HEK293 (cell line): ENCODE results near the gene TXNIP.

ENCODE experiments used
- CTCF ChIA-PET: fragments of 350-600 bp; formaldehyde crosslinking; extraction: SDS; loops from one replicate; lab custom pipeline; 2021; ENCODE audit warnings: antibody characterized with exemption; lab: Yijun Ruan, JAX
- POLR2A ChIA-PET: fragments of 300-600 bp; formaldehyde crosslinking; extraction: SDS; loops from one replicate; lab custom pipeline; 2020; ENCODE audit warnings: antibody characterized with exemption, inconsistent platforms; lab: Yijun Ruan, JAX
- H3K27ac ChIP-seq: fragments of 200-500 bp; sonication (Bioruptor generic); 2 replicates; pipeline ENCODE4 v1.5.1; 2014; ENCODE audit warnings: low read depth, low read length, control low read depth, inconsistent platforms; ENCODE audit errors: extremely low read depth
- H3K36me3 ChIP-seq, 2 experiments: fragments of 200-500 bp in 1 of 2; sonication (Bioruptor generic) in 1 of 2; 1 replicate in 1 of 2; 2 replicates in 1 of 2; pipeline ENCODE4 v1.5.1; 2014 to 2017; ENCODE audit warnings: inconsistent platforms in 2 of 2, low read length in 2 of 2; ENCODE audit not compliant: control insufficient read depth in 2 of 2, insufficient read depth in 1 of 2
- H3K4me1 ChIP-seq: fragments of 200-500 bp; sonication (Bioruptor generic); 2 replicates; pipeline ENCODE4 v1.5.1; 2014; ENCODE audit warnings: mild to moderate bottlenecking, low read length, inconsistent platforms; ENCODE audit not compliant: control insufficient read depth, insufficient read depth
- H3K4me3 ChIP-seq: 2 replicates; pipeline ENCODE4 v1.5.1; 2011; ENCODE audit warnings: low read depth, mild to moderate bottlenecking, control low read depth, low read length, moderate library complexity
- H3K9me3 ChIP-seq: fragments of 200-500 bp; sonication (Bioruptor generic); 2 replicates; pipeline ENCODE4 v1.5.1; 2014; ENCODE audit warnings: low read depth, low read length, inconsistent platforms; ENCODE audit not compliant: control insufficient read depth, insufficient read depth
- EGR2 ChIP-seq: fragments of 450-650 bp; formaldehyde crosslinking; IDR thresholded peaks from 2 replicates; pipeline ENCODE4 v1.5.1; 2016; ENCODE audit warnings: low read depth, missing biosample characterization, missing genetic modification characterization
- IKZF3 ChIP-seq: fragments of 450-650 bp; IDR thresholded peaks from 2 replicates; pipeline ENCODE4 v1.5.0; 2018; ENCODE audit warnings: missing biosample characterization, mild to moderate bottlenecking, missing genetic modification characterization, moderate library complexity
- INSM2 ChIP-seq: fragments of 450-650 bp; formaldehyde crosslinking; IDR thresholded peaks from 2 replicates; pipeline ENCODE4 v1.5.1; 2016; ENCODE audit warnings: missing biosample characterization, missing genetic modification characterization
- KLF1 ChIP-seq: fragments of 450-650 bp; formaldehyde crosslinking; IDR thresholded peaks from 2 replicates; pipeline ENCODE4 v1.5.1; 2016; ENCODE audit warnings: missing biosample characterization, missing genetic modification characterization
- MZF1 ChIP-seq: fragments of 450-650 bp; formaldehyde crosslinking; IDR thresholded peaks from 2 replicates; pipeline ENCODE4 v1.5.1; 2017; ENCODE audit warnings: missing biosample characterization, missing genetic modification characterization, borderline replicate concordance
- PRDM10 ChIP-seq: fragments of 450-650 bp; formaldehyde crosslinking; IDR thresholded peaks from 2 replicates; pipeline ENCODE4 v1.5.1; 2016; ENCODE audit warnings: missing biosample characterization, missing genetic modification characterization
- ZBTB6 ChIP-seq: fragments of 450-650 bp; formaldehyde crosslinking; IDR thresholded peaks from 2 replicates; pipeline ENCODE4 v1.5.1; 2017; ENCODE audit warnings: missing biosample characterization, missing genetic modification characterization
- ZEB2 ChIP-seq: fragments of 450-650 bp; formaldehyde crosslinking; IDR thresholded peaks from 2 replicates; pipeline ENCODE4 v1.5.1; 2016; ENCODE audit warnings: missing biosample characterization, missing genetic modification characterization
- ZNF335 ChIP-seq: fragments of 450-650 bp; formaldehyde crosslinking; conservative IDR thresholded peaks from 2 replicates; pipeline ENCODE4 v1.5.1; 2016; ENCODE audit warnings: missing biosample characterization, missing genetic modification characterization
- ZNF366 ChIP-seq: fragments of 450-650 bp; formaldehyde crosslinking; conservative IDR thresholded peaks from 2 replicates; pipeline ENCODE4 v1.5.1; 2016; ENCODE audit warnings: missing biosample characterization, missing genetic modification characterization
- ZNF449 ChIP-seq: fragments of 450-650 bp; formaldehyde crosslinking; IDR thresholded peaks from 2 replicates; pipeline ENCODE4 v1.5.1; 2017; ENCODE audit warnings: missing biosample characterization, mild to moderate bottlenecking, missing genetic modification characterization, moderate library complexity
- ZNF513 ChIP-seq: fragments of 450-650 bp; IDR thresholded peaks from 2 replicates; pipeline ENCODE4 v1.5.1; 2018; ENCODE audit warnings: missing biosample characterization, missing genetic modification characterization
- ZNF600 ChIP-seq: fragments of 450-650 bp; formaldehyde crosslinking; IDR thresholded peaks from 2 replicates; pipeline ENCODE4 v1.5.1; 2016; ENCODE audit warnings: missing biosample characterization, missing genetic modification characterization
- ZNF639 ChIP-seq: fragments of 450-650 bp; formaldehyde crosslinking; IDR thresholded peaks from 2 replicates; pipeline ENCODE4 v1.5.1; 2016; ENCODE audit warnings: missing biosample characterization, missing genetic modification characterization
- ZNF654 ChIP-seq: fragments of 450-650 bp; formaldehyde crosslinking; IDR thresholded peaks from 2 replicates; pipeline ENCODE4 v1.5.1; 2016; ENCODE audit warnings: low read depth, missing biosample characterization, missing genetic modification characterization
- ZNF660 ChIP-seq: fragments of 450-650 bp; IDR thresholded peaks from 2 replicates; pipeline ENCODE4 v1.5.1; 2018; ENCODE audit warnings: missing biosample characterization, mild to moderate bottlenecking, missing genetic modification characterization
- ZNF692 ChIP-seq: fragments of 450-650 bp; formaldehyde crosslinking; IDR thresholded peaks from 2 replicates; pipeline ENCODE4 v1.5.1; 2016; ENCODE audit warnings: missing biosample characterization, missing genetic modification characterization

The TXNIP gene

GRCh38 chr1:145979746-145980456, 16.5 kb downstream of the TXNIP start:
- no peak overlapping the region for H3K4me3 ChIP-seq
- ChIA-PET CTCF (interaction anchor here (0.6 to 6.8 kb wide), 13 partner anchors 11 to 135 kb away, joined by 3 to 227 read pairs (median 5); partner anchors contain the start of genes ANKRD34A, LIX1L, NUDT17 and POLR3GL), POLR2A (interaction anchor here (0.9 to 3.7 kb wide), 13 partner anchors 8 to 121 kb away, joined by 3 to 30 read pairs (median 5); partner anchors contain the start of genes ANKRD34A, LIX1L, PEX11B and PIAS3)
- TF ChIP-seq ZNF449 (tag by site-specific recombination) (no peak), ZNF335 (tag by site-specific recombination) (peak; percentile 38; the same call in 1 of the 2 replicates), ZEB2 (0 out of 2 replicates have a peak, but pooled peaks have one; percentile 14), ZNF639 (tag by site-specific recombination) (no peak)
- H3K27ac ChIP-seq = peak overlapping the region; percentile 43
- peaks cover 6% of the 10 kb centered on the region for H3K4me1 ChIP-seq
- no peaks in the 10 kb centered on the region for H3K9me3 ChIP-seq
- no peaks in the 10 kb centered on the region for H3K36me3 ChIP-seq

- no peaks in the 10 kb centered on the region for H3K36me3 ChIP-seq
- H3K4me3 ChIP-seq = no peak overlapping the region
- POLR2A ChIA-PET = interaction anchor here (0.5 to 3.7 kb wide), 16 partner anchors 9 to 121 kb away, joined by 3 to 30 read pairs (median 4); partner anchors contain the start of genes ANKRD34A, LIX1L, PEX11B and PIAS3
- peak overlapping the region; percentile 60 for H3K27ac ChIP-seq
- H3K4me1 ChIP-seq = peaks cover 6% of the 10 kb centered on the region
- CTCF ChIA-PET = interaction anchor here (0.6 to 6.8 kb wide), 20 partner anchors 11 to 134 kb away, joined by 3 to 227 read pairs (median 3); partner anchors contain the start of genes ANKRD34A, LIX1L, NUDT17 and POLR3GL
- H3K9me3 ChIP-seq = no peaks in the 10 kb centered on the region
- peak; percentile 95 for TF ChIP-seq KLF1 (tag by site-specific recombination)
- TF ChIP-seq INSM2 (tag by site-specific recombination) = peak; percentile 80; the same call in 1 of the 2 replicates
- peak; percentile 96 for TF ChIP-seq IKZF3 (tag by site-specific recombination)
- no peak for TF ChIP-seq ZNF513 (tag by site-specific recombination)
- TF ChIP-seq ZNF654 (tag by site-specific recombination) = 0 out of 2 replicates have a peak, but pooled peaks have one; percentile 6
- TF ChIP-seq ZBTB6 (tag by site-specific recombination) = no peak
- peak; percentile 88 for TF ChIP-seq MZF1 (tag by site-specific recombination)
- TF ChIP-seq ZNF600 (tag by site-specific recombination) = peak; percentile 69
- TF ChIP-seq ZNF692 (tag by site-specific recombination) = peak; percentile 54; the same call in 1 of the 2 replicates
- peak; percentile 91 for TF ChIP-seq EGR2 (tag by site-specific recombination)
- TF ChIP-seq ZNF660 (tag by site-specific recombination) = peak; percentile 60
- TF ChIP-seq ZNF366 (tag by site-specific recombination) = peak; percentile 97
- peak; percentile 95 for TF ChIP-seq PRDM10 (tag by site-specific recombination)
Measured at GRCh38 chr1:145978854-145979745, 17.3 kb downstream of the TXNIP start.
